ENCODE measurements around the gene PTP4A2.
"Not testable (repeated sequence)": the region's sequence is repeated elsewhere in the genome, so short reads cannot be mapped to it uniquely, and the experiment has no call there.

PTP4A2 gene

GRCh38 chr1:31931593-31932225 is 6.5 kb downstream of the PTP4A2 start:
- no peak for DNase-seq (ENCODE audit: low read depth)
- no peak for TF ChIP-seq CTCF (IDR thresholded peaks at IDR 0.05; ENCODE audit: control insufficient read depth, insufficient read depth, low read depth, low read length, missing control alignments)
- no peak overlapping the region for H3K4me3 ChIP-seq (ENCODE audit: control insufficient read depth, low read depth, low read length)

GRCh38 chr1:31930836-31931592 is 7.2 kb downstream of the PTP4A2 start:
- no peak overlapping the region for H3K4me3 ChIP-seq (ENCODE audit: control insufficient read depth, low read depth, low read length)
- no peak for DNase-seq (ENCODE audit: low read depth)
- TF ChIP-seq CTCF (IDR thresholded peaks at IDR 0.05; ENCODE audit: control insufficient read depth, insufficient read depth, low read depth, low read length, missing control alignments): no peak

DNA sequence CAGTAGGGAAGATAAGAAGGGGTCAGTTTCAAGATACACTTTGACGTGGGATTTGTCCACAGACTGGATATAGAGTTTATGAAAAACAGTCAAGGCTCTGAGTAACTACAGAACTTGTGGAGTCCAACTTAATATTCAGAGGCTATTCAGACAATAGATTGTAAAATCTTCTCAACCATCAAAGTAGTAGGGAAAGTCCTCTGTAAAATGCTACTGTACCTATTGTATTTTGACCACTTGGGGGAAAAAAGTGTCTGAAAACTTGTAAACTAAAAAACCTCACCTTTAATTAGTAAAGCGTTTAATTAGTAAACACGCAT is 10.5 kb downstream of the PTP4A2 start:
- H3K4me3 ChIP-seq (ENCODE audit: control insufficient read depth, low read depth, low read length): no peak overlapping the region
- no peak for TF ChIP-seq CTCF (IDR thresholded peaks at IDR 0.05; ENCODE audit: control insufficient read depth, insufficient read depth, low read depth, low read length, missing control alignments)
- no peak for DNase-seq (ENCODE audit: low read depth)

GRCh38 chr1:31926853-31927660 is 11.1 kb downstream of the PTP4A2 start:
- H3K4me3 ChIP-seq (ENCODE audit: control insufficient read depth, low read depth, low read length): no peak overlapping the region
- DNase-seq (ENCODE audit: low read depth): no peak
- no peak for TF ChIP-seq CTCF (IDR thresholded peaks at IDR 0.05; ENCODE audit: control insufficient read depth, insufficient read depth, low read depth, low read length, missing control alignments)

GRCh38 chr1:31926252-31926651 is 11.9 kb downstream of the PTP4A2 start:
- DNase-seq (ENCODE audit: low read depth): no peak
- TF ChIP-seq CTCF (IDR thresholded peaks at IDR 0.05; ENCODE audit: control insufficient read depth, insufficient read depth, low read depth, low read length, missing control alignments): no peak
- H3K4me3 ChIP-seq (ENCODE audit: control insufficient read depth, low read depth, low read length): no peak overlapping the region

DNA sequence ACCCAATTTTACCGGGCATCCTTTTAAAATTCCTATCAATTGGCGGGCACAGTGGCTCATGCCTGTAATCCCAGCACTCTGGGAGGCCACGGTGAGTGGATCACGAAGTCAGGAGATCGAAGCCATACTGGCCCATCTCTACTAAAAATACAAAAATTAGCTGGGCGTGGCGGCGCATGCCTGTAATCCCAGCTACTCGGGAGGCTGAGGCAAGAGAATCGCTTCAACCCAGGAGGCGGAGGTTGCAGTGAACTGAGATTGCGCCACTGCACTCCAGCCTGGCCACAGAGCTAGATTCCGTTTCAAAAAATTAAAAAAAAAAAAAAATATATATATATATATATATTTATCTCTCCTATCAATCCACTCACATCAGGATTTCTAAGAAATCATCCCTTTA is 12.3 kb downstream of the PTP4A2 start:
- H3K4me3 ChIP-seq (ENCODE audit: control insufficient read depth, low read depth, low read length); DNase-seq (ENCODE audit: low read depth): not testable (repeated sequence)

DNA sequence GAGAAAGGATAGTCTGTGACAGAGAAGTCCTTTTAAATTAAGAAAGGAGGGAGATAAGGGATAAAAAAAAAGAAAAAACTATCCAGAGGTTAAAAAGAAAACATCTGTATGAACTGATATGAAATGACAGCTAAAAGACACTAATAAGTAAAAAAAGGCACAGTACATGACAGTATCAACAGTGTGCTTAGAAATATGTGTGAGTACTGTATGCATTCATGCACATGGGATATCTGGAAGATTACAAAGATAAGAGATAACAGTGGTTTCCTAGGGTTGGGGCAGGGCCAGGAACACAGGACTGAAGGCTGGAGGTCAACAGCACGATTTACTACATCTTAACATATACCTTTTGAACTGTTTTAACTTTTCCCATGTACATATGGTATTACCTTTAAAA is 13.3 kb downstream of the PTP4A2 start:
- DNase-seq (ENCODE audit: low read depth): no peak
- H3K4me3 ChIP-seq (ENCODE audit: control insufficient read depth, low read depth, low read length): no peak overlapping the region
- no peak for TF ChIP-seq CTCF (IDR thresholded peaks at IDR 0.05; ENCODE audit: control insufficient read depth, insufficient read depth, low read depth, low read length, missing control alignments)

Measured in AG09309 (cell line).